Measurements from ENCODE around the gene BCLAF1.

GRCh38 chr6:136251394-136251793, 38.3 kb downstream of the BCLAF1 start:
- TF ChIP-seq CTCF (conservative IDR thresholded peaks at IDR 0.05): no peak
- no peak for TF ChIP-seq EZH2 (IDR thresholded peaks at IDR 0.05; ENCODE audit: low read depth)
